HFFc6 (cell line): ENCODE results near the gene COX6B2. TPM values are rescaled to one million over a fixed set of nuclear protein-coding genes. Genes with fewer than 3 reads are reported as not detected.

ENCODE experiments used
- DNase-seq: peaks from one replicate; pipeline ENCODE4 v3.0.0-alpha.2; 2018
- H3K27ac Mint-ChIP-seq: 2 replicates; pipeline ENCODE4 v1.8.0; 2020; ENCODE audit warnings: mild to moderate bottlenecking, mixed read lengths
- H3K27me3 Mint-ChIP-seq: 2 replicates; pipeline ENCODE4 v1.8.0; 2021; ENCODE audit warnings: mild to moderate bottlenecking, moderate library complexity, mixed read lengths; ENCODE audit not compliant: insufficient read depth
- H3K36me3 Mint-ChIP-seq: 2 replicates; pipeline ENCODE4 v1.8.0; 2021; ENCODE audit warnings: low read depth, mixed read lengths
- H3K4me1 Mint-ChIP-seq: 2 replicates; pipeline ENCODE4 v1.8.0; 2020; ENCODE audit warnings: low read depth, mixed read lengths
- H3K4me3 Mint-ChIP-seq: 2 replicates; pipeline ENCODE4 v1.8.0; 2020; ENCODE audit warnings: mild to moderate bottlenecking, moderate library complexity, mixed read lengths
- H3K9me3 Mint-ChIP-seq: 2 replicates; pipeline ENCODE4 v1.8.0; 2020; ENCODE audit warnings: mild to moderate bottlenecking, mixed read lengths
- total RNA-seq, 6 experiments: library from RNA; stranded (reverse); fragmentation: NEBNext Ultra II Directional; extraction: Animal tissue kit (Norgen Biotek cat#: 25700); gene quantifications; 2 replicates in 1 of 6; 3 replicates in 5 of 6; pipeline ENCODE4 v1.2.3, GENCODE V29; 2021
- TF ChIP-seq, protein P1 (sequence below): fragments of 200-600 bp; sonication (generic); IDR thresholded peaks from 2 replicates; pipeline ENCODE4 v1.5.0; 2021; ENCODE audit warnings: antibody characterized with exemption, mild to moderate bottlenecking

COX6B2 gene
- total RNA-seq, 6 experiments from 2014 or later = not detected

GRCh38 chr19:55325172-55325571, 29.3 kb downstream of the COX6B2 start, which contains the start of gene TMEM150B:
Gene TMEM150B (minus strand): TSS chr19:55325341. CDS start chr19:55321036, 4,305 bp downstream.
- Mint-ChIP-seq H3K27ac (no peak within 1 kb of the TSS), H3K36me3 (no peaks in the 10 kb centered on the region), H3K27me3 (peaks cover 23% of the 10 kb centered on the region), H3K4me1 (peaks cover 23% of the 10 kb centered on the region), H3K4me3 (no peak within 1 kb of the TSS), H3K9me3 (no peaks in the 10 kb centered on the region)
- no peak for DNase-seq
- TF ChIP-seq, protein P1, sequence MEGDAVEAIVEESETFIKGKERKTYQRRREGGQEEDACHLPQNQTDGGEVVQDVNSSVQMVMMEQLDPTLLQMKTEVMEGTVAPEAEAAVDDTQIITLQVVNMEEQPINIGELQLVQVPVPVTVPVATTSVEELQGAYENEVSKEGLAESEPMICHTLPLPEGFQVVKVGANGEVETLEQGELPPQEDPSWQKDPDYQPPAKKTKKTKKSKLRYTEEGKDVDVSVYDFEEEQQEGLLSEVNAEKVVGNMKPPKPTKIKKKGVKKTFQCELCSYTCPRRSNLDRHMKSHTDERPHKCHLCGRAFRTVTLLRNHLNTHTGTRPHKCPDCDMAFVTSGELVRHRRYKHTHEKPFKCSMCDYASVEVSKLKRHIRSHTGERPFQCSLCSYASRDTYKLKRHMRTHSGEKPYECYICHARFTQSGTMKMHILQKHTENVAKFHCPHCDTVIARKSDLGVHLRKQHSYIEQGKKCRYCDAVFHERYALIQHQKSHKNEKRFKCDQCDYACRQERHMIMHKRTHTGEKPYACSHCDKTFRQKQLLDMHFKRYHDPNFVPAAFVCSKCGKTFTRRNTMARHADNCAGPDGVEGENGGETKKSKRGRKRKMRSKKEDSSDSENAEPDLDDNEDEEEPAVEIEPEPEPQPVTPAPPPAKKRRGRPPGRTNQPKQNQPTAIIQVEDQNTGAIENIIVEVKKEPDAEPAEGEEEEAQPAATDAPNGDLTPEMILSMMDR = no peak

DNA sequence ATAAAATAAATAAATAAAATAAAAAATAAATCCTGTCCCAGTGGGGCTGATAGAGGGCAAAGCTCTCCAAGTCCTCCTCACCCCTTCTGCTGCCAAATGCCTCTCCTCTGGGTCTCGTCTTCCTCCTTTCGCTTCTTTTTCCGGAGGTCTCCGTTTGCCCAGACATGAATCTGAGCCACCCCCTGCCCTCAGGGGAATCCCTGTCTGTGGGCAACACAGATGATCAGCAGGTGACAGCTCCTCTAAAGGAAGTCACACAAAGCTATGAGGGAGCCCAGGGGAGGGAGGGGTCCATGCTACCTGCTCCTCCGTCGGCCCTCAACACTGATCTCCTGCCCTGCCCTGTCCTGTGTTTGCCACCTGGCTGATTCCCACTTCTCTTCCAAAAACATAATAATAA, 29.9 kb downstream of the COX6B2 start:
- TF ChIP-seq, protein P1 = no peak

GRCh38 chr19:55322204-55322885, 32.2 kb downstream of the COX6B2 start:
- Mint-ChIP-seq H3K9me3 (no peaks in the 10 kb centered on the region), H3K27me3 (peaks cover 34% of the 10 kb centered on the region), H3K27ac (no peak overlapping the region), H3K36me3 (no peaks in the 10 kb centered on the region), H3K4me3 (no peak overlapping the region), H3K4me1 (0 out of 2 replicates have a peak, but pooled peaks cover 6% of the 10 kb centered on the region)
- TF ChIP-seq, protein P1 = no peak
- DNase-seq = no peak

More for the DNA sequence above, 29.9 kb downstream of the COX6B2 start:
- no peak for DNase-seq
- Mint-ChIP-seq H3K4me1 (peaks cover 19% of the 10 kb centered on the region), H3K9me3 (no peaks in the 10 kb centered on the region), H3K27me3 (peaks cover 28% of the 10 kb centered on the region), H3K4me3 (no peak overlapping the region), H3K27ac (no peak overlapping the region), H3K36me3 (no peaks in the 10 kb centered on the region)

DNA sequence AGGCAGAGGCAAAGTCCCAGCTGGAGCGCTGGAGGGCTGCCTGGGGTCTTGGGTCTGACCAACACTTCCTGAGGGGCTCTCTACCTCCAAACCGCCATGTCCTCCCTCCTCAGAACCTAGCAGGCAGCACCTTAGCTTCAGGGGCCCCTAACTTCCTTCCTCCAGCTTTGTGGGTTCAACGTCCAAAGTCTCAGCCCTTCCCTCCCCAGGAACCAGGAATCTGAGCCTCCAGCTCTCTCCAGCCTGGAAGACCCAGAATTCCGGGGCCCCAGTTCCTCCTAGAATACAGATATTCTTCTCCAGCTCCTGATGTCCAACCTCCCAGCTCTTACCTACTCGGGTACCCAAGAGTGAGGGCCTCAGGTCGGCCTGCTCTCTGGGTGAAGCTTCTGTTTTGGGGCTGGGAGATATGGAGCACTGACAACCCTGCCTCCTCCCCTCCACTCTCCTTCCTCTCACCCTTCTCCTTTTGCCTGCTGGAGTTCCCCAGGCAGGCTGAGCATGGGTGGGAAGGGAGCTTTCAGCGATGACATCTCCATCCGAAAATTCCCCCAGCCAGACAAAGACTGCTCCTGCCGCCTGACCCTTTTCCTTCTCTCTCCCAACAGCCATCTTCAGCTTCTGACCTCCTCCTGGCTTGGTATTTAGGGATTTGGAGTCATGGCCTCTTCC, 32.9 kb downstream of the COX6B2 start:
- Mint-ChIP-seq H3K27ac (no peak overlapping the region), H3K4me1 (0 out of 2 replicates have a peak, but pooled peaks cover 5% of the 10 kb centered on the region), H3K9me3 (no peaks in the 10 kb centered on the region), H3K36me3 (no peaks in the 10 kb centered on the region), H3K27me3 (peaks cover 34% of the 10 kb centered on the region), H3K4me3 (no peak overlapping the region)
- TF ChIP-seq, protein P1 = no peak
- DNase-seq = no peak

DNA sequence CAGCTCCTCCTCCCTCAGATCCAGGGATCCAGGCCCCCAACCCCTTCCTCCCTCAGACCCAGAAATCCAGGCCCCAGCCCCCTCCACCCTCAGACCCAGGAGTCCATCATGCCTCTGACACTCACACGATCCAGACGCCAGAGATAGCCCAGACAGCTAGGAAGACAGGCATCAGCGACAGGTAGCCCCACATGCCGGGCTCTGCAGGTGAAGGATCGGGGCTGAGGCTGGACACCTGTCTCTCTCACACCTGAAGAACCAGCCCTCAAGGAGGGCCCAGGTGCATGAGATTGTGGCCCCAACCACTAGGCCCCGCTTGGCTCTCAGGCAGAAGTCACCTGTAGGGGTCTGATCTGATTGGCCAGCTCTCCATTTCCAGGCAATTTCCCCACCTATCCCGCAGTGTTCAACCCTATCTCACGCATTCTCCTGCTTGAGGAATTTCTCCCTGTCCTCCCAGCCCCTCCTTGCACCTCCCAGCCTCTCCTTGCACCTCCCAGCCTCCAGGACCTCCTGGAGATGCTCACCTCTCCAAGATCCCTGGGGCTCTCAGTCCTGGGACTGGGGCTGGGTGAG, 33.6 kb downstream of the COX6B2 start:
- no peak overlapping the region for H3K4me3 Mint-ChIP-seq
- H3K27ac Mint-ChIP-seq = no peak overlapping the region
- no peak for DNase-seq
- H3K27me3 Mint-ChIP-seq = peaks cover 32% of the 10 kb centered on the region
- TF ChIP-seq, protein P1 = no peak
- no peaks in the 10 kb centered on the region for H3K4me1 Mint-ChIP-seq
- no peaks in the 10 kb centered on the region for H3K36me3 Mint-ChIP-seq
- H3K9me3 Mint-ChIP-seq = no peaks in the 10 kb centered on the region
